ENCODE measurements around the gene VCAN. TPM values are rescaled to one million over a fixed set of nuclear protein-coding genes. Genes with fewer than 3 reads are reported as not detected.

Gene VCAN
- total RNA-seq, 1 donor from 2014 or later, result 133 TPM

DNA sequence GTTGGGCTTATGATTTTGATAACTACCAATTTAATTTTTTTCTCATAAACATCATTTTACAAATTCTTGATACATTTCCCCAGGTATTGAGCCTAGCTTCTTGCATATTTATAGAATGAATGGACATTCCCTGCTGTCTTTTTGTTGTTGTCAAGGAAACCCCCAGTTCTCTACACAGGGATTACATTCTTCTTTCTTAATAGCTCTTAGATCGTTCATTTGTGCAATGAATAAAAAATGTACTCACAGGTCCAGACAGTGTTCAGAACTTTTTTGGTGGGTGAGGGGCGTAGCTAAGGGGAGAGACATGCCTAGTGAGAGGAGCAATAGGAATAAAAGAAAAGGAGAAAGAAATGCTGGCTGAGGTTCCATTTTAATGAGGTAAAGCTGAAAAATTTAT lies 58.6 kb downstream of the VCAN start:
- TF ChIP-seq, protein P1, sequence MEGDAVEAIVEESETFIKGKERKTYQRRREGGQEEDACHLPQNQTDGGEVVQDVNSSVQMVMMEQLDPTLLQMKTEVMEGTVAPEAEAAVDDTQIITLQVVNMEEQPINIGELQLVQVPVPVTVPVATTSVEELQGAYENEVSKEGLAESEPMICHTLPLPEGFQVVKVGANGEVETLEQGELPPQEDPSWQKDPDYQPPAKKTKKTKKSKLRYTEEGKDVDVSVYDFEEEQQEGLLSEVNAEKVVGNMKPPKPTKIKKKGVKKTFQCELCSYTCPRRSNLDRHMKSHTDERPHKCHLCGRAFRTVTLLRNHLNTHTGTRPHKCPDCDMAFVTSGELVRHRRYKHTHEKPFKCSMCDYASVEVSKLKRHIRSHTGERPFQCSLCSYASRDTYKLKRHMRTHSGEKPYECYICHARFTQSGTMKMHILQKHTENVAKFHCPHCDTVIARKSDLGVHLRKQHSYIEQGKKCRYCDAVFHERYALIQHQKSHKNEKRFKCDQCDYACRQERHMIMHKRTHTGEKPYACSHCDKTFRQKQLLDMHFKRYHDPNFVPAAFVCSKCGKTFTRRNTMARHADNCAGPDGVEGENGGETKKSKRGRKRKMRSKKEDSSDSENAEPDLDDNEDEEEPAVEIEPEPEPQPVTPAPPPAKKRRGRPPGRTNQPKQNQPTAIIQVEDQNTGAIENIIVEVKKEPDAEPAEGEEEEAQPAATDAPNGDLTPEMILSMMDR (IDR thresholded peaks at IDR 0.05), result no peak
- no peaks in the 10 kb centered on the region for H3K4me1 ChIP-seq
- intact Hi-C loops (cut with DNase I), result no loop called here
- H3K27ac ChIP-seq, result no peak overlapping the region
- ATAC-seq (no peak), DNase-seq (no peak)
- H3K36me3 ChIP-seq, result no peaks in the 10 kb centered on the region
- H3K9me3 ChIP-seq, result no peaks in the 10 kb centered on the region
- no peaks in the 10 kb centered on the region for H3K27me3 ChIP-seq (ENCODE audit: low read depth)
- H3K4me3 ChIP-seq, result no peak overlapping the region

DNA sequence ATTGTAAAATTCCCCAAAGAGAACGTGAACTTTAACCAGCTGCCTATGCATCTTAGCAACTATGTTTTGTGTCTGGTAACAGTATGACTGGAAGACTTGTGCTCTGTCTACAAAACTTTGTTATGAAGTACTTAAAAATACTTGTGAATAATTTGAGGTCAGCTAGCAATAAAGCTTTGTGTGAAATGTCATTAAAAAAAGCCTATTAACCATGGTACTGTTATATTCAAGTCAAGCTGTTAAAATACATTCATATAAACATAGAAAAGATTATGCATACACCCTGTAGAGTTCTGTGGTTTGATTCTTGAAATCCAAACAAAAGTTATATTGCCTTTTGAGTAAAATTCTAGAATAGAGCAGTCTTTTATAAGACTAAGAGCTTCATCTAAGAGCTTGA lies 60.1 kb downstream of the VCAN start:
- intact Hi-C loops (cut with DNase I), result no loop called here
- Histone ChIP-seq H3K4me1 (no peaks in the 10 kb centered on the region), H3K27me3 (ENCODE audit: low read depth) (no peaks in the 10 kb centered on the region), H3K9me3 (no peaks in the 10 kb centered on the region), H3K36me3 (no peaks in the 10 kb centered on the region), H3K4me3 (no peak overlapping the region), H3K27ac (no peak overlapping the region)
- TF ChIP-seq, protein P1 (IDR thresholded peaks at IDR 0.05), result no peak
- ATAC-seq, result no peak
- no peak for DNase-seq

DNA sequence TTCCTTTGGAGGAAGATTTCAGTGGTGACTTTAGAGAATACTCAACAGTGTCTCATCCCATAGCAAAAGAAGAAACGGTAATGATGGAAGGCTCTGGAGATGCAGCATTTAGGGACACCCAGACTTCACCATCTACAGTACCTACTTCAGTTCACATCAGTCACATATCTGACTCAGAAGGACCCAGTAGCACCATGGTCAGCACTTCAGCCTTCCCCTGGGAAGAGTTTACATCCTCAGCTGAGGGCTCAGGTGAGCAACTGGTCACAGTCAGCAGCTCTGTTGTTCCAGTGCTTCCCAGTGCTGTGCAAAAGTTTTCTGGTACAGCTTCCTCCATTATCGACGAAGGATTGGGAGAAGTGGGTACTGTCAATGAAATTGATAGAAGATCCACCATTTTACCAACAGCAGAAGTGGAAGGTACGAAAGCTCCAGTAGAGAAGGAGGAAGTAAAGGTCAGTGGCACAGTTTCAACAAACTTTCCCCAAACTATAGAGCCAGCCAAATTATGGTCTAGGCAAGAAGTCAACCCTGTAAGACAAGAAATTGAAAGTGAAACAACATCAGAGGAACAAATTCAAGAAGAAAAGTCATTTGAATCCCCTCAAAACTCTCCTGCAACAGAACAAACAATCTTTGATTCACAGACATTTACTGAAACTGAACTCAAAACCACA lies 67.4 kb downstream of the VCAN start:
- no peak overlapping the region for H3K27ac ChIP-seq
- ATAC-seq (peak in 1 of 2 donors; percentile 43), DNase-seq (no peak)
- no peaks in the 10 kb centered on the region for H3K36me3 ChIP-seq
- no peak overlapping the region for H3K4me3 ChIP-seq
- TF ChIP-seq, protein P1 (IDR thresholded peaks at IDR 0.05), result no peak
- H3K27me3 ChIP-seq (ENCODE audit: low read depth), result no peaks in the 10 kb centered on the region
- intact Hi-C loops (cut with DNase I), result no loop called here
- H3K9me3 ChIP-seq, result no peaks in the 10 kb centered on the region
- H3K4me1 ChIP-seq, result no peaks in the 10 kb centered on the region

DNA sequence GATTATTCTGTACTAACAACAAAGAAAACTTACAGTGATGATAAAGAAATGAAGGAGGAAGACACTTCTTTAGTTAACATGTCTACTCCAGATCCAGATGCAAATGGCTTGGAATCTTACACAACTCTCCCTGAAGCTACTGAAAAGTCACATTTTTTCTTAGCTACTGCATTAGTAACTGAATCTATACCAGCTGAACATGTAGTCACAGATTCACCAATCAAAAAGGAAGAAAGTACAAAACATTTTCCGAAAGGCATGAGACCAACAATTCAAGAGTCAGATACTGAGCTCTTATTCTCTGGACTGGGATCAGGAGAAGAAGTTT lies 67.9 kb downstream of the VCAN start:
- Histone ChIP-seq H3K4me1 (no peaks in the 10 kb centered on the region), H3K27ac (no peak overlapping the region), H3K27me3 (ENCODE audit: low read depth) (no peaks in the 10 kb centered on the region), H3K9me3 (no peaks in the 10 kb centered on the region), H3K4me3 (no peak overlapping the region), H3K36me3 (no peaks in the 10 kb centered on the region)
- intact Hi-C loops (cut with DNase I), result no loop called here
- no peak for ATAC-seq
- TF ChIP-seq, protein P1 (IDR thresholded peaks at IDR 0.05), result no peak
- DNase-seq, result no peak

DNA sequence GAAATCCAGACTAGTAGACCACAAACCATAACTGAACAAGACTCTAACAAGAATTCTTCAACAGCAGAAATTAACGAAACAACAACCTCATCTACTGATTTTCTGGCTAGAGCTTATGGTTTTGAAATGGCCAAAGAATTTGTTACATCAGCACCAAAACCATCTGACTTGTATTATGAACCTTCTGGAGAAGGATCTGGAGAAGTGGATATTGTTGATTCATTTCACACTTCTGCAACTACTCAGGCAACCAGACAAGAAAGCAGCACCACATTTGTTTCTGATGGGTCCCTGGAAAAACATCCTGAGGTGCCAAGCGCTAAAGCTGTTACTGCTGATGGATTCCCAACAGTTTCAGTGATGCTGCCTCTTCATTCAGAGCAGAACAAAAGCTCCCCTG lies 68.6 kb downstream of the VCAN start:
- no peak for ATAC-seq
- intact Hi-C loops (cut with DNase I), result no loop called here
- TF ChIP-seq, protein P1 (IDR thresholded peaks at IDR 0.05), result no peak
- no peak overlapping the region for H3K4me3 ChIP-seq
- no peaks in the 10 kb centered on the region for H3K9me3 ChIP-seq
- H3K36me3 ChIP-seq, result no peaks in the 10 kb centered on the region
- H3K27me3 ChIP-seq (ENCODE audit: low read depth), result no peaks in the 10 kb centered on the region
- no peak overlapping the region for H3K27ac ChIP-seq
- no peaks in the 10 kb centered on the region for H3K4me1 ChIP-seq
- DNase-seq, result no peak

Data from lower lobe of right lung (tissue), 2 donors.